Lung microvascular endothelial cell (primary cell): ENCODE measurements around the gene ARHGAP26. TPM values are rescaled to one million over a fixed set of nuclear protein-coding genes. Genes with fewer than 3 reads are reported as not detected.

Experiments
- DNase-seq, 2 donors: peaks; one replicate each; pipeline versions ENCODE4 v3.0.0 to v3.0.0-alpha.2; 2010; ENCODE audit warnings: low read depth in 2 of 2
- total RNA-seq: library from RNA; depleted of rRNA; stranded (reverse); fragments of >200 nt; gene quantifications from 2 replicates; pipeline ENCODE4 v1.2.1, GENCODE V29; 2014

Gene ARHGAP26
- total RNA-seq, 1 donor from 2014 or later: 34.5 TPM

DNA sequence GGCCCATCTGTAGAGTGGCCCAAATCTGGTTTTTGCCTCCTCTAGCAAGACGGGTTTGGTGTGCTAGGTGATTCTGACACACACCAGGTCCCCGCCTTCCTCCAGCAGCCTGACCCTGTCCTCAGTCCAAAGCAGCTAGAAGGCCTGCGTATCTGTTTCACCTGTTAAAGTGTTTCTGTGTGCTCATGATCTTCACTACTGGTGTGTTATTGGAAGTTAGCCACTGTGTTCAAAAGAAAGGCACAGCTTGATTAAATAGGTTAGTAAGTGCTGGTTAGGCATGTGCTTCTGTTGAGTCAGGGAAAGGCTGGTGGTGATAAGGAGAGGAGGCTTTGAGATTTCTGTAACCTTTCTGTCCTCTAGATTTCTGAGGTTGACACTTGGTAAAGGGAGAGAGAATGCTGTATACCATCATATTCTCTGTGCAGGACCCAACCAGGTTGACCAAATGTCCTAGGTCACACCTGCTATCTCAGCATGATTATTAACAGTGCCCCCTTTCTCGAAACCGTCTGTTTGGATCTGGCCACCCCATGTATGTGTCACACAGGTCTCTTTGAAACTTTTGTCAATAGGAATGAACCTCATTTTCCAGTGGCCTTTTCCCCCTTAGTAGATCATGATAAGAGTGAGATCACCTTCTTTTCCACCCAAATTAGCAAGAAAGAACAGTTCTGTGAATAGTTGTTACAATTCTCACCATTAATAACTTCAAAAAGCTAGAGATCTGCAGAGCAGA is 58.8 kb downstream of the ARHGAP26 start:
- no peak for DNase-seq

DNA sequence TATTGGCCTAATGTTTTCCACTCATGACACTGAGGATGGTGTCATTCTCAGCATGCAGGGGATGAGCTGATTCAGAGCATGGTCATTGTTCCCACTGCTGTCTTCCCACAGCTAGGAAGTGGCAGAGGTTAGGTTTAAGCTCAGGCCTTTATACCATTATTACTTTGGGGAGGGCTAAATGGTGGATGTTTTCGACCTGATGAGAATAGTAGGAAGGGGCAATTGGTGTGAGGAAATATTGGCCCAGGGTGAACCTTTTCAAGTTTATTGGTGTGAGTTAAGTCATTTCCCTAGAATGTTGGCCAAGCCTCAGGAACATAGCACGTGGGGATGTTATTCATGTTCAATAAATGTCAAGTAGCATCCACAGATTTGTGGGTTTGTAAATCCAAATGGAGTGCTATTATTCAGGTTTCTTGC is 59.6 kb downstream of the ARHGAP26 start:
- DNase-seq: peak; percentile 84 to 98

DNA sequence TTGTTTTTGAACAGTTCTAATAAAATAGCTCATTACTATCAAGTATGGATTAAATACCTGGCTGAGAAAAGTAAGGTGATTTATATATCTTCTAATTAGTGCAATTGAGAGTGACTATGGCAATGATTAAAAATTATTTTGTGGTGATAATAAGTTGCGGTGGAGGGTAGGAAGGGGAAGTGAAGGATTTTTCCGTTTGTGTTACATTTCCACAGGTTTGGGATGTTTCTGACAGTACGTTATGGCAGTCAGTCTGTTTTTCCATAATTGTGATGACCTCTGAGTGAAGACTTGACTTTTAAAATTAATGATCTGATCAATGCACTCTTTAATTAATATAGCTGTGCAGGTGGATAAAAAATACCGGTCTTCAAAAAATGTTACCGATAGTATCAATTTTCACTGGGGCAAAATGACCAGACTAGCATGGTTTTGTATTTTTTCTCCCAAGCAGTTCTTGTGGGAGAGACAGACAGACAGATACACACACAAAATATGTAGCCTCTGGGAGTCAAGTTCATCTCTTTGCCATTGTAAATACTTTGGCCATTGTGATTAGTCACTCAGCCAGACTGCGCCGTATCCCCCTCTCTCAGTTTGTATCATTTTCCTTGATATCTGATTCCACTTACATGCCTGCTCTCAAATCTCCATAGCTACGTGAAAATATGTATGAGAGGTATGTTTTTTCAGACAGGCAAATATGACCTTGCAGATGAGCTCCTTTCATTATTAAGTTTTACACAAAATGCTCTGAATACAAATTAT is 60.2 kb downstream of the ARHGAP26 start:
- peak; percentile 81 to 94 for DNase-seq

DNA sequence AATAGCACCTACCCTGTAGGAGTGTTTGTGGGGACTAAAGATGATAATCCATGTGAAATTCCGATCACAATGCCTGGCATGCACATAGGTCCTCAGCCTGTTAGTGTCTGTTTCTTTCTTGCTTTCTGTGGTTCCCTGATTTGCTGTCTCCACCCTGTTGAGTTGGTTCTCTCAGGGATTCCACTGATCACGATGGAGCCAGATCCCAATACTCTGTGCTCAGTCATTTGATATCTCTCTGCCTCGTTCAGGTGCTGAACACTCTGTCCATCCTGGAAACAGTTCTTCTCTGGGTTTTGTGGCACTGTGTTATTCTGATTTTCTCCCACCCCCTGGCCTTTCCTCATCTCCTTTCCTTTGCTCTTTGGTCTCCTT is 60.8 kb downstream of the ARHGAP26 start:
- no peak for DNase-seq

GRCh38 chr5:142832263-142832662 is 62.1 kb downstream of the ARHGAP26 start:
- DNase-seq: peak in 1 of 2 donors; percentile 43

DNA sequence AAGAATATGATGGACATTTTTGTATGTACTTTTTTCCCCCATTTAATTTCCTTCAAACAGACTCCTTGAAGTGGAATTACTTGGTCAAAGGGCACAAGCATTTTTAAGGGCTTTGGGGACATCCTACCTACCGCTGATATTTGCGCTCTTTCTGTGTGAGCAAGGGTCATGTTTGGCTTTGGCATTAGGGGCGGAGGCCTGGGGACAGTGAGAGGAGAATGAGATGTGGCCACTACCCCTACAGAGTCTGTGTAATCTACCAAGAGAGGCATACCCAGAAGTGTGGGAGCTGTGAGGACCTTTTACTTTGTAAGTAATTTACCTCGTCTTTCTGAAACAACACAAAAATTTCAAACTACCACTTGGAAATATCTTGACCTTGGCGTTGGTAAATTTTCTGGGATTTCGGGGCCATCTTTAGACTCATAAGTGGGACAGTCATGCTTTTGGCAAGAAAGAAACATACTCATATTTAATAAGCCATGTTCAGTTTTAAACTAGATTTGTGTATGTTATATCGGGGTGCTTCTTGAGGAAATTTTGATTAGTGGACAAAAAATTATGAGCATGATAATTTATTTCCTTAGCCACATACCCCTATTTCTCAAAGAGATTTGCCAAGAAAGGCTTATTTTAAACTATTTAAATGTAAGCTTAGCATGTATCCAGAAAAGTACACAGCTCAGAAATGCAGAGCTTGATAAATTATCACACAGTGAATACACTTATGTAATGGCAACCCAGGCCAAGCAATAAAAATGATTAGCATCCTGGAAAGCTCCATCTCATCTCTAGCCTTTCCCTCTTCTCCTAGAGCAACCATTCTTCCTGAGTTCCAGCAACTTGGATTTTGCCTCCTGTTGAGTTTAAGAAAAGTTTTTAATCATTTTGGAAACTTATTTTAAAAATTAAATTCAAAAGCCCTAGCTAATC is 63.6 kb downstream of the ARHGAP26 start:
- DNase-seq: no peak

DNA sequence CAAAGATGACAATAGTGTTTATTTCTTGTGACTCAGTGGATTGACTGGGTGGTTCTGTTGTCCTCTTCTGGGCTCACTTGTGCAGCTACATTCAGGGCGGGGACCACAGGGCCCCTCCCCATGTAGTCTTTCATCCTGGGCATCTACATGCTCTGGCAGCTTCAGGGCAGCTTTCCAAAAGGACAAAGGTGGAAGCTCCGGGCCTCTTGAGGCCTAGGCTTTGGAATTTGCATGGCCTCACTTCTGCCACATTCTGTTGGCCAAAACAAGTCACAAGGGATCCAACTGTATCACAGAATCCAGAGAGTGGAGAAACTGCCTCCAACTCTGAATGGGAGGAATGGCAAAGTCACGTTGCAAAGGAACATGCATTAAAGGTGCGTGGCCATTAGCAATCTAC is 64.3 kb downstream of the ARHGAP26 start:
- DNase-seq: no peak

GRCh38 chr5:142835540-142835939 is 65.4 kb downstream of the ARHGAP26 start:
- no peak for DNase-seq

DNA sequence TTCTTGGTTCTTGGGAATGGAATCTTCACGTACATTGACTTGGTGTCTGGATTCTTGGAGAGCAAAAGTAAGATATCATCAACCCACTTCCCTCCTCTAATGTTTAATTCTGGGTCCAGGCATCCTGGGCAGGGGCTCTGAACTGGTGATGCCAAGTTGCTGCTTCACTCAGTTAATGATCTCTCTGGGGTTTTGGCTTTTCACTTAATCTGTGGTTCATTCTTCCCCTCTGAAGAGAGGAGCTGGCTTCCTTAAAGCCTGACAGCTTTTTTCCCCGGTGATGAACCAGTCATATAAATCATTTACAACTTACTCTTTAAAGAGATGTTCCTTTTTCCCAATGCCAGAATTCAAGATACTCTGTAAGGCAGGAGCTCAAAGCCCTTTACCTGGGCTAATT is 65.9 kb downstream of the ARHGAP26 start:
- no peak for DNase-seq

GRCh38 chr5:142837081-142837725 is 67.0 kb downstream of the ARHGAP26 start:
- DNase-seq: no peak

- DNase-seq: no peak
These were observed 68.7 kb downstream of the ARHGAP26 start for GRCh38 chr5:142838845-142839244.

GRCh38 chr5:142839711-142840346 is 69.7 kb downstream of the ARHGAP26 start:
- no peak for DNase-seq

- DNase-seq: no peak
These were observed 70.4 kb downstream of the ARHGAP26 start for GRCh38 chr5:142840575-142840974.

DNA sequence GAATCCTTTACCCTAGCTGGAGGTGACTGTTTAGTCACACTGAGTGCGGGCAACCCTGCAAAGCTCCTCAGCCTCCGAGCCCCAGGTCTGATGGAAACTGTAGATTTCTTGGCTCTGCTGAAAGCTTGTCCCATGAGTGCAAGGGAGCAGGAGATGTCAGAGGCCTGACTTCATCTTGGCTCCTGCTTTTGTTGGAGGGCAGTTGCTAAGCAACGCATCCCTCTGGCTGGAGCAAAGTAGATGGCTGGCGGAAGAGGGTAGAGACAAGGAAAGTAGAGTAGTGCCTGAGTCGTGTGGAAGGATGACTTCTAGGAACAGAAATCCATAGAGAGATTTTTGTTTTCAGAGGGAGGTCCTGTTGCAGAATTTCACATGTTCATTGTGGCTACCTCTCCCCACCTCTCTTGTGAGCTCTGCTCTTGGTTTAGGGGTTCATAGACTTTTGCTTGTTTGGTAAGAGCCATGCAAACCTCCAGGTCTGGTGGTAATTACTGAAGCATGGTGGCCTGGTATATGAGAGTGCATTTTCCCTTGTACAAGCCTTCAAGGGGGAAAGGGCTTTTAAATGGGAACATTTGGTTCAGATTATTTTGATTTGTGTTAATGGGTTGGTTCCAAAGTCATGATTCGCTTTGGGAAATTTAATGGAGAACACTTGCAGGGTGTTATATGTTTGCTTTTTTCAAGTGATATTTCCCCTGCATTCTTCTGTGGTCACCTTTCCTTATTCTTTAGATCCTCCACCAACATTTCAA is 71.5 kb downstream of the ARHGAP26 start:
- peak in 1 of 2 donors; percentile 61 for DNase-seq

DNA sequence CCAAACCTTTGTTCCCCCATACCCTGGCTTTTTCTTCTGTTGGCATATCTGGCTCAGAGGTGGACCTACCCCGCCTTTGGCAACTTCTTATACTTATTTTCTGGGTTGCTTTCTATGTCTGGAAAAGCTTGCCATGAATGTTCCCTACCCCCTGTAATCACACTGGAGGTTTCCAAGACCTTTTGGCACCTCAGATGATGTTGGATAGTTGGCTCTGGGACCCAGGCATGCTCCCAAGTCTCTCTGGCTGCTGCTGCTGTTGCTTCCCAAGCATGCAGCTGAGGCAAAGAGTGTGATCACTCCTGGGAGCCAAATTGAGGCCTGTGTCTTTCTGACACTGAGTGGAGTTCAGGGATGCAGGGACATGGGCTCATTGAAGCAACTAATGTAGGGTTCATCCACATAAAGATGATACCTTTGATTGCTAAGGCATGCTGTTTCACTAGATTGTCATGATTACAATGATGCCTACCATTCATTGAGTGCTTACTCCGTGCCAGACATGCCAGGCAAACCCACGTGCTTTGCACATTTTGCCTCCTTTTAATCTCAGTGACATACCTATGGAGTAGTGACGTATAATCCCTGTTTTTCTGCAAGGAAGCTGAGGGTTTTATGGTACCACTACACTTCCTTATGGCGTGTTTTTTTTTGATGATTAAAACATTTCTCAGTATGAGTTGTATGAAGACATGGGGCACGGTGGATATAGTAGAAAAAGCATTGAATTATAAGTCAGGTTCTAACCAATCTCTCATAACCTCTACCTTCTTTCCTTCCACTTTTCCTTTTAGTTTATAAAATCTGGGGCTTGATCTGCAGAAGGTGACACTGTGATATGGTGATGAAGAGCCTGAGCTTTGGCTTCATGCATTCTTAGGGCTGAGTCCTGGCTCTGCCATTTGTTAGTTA is 73.1 kb downstream of the ARHGAP26 start:
- no peak for DNase-seq

GRCh38 chr5:142844866-142845265 is 74.7 kb downstream of the ARHGAP26 start:
- DNase-seq: no peak

DNA sequence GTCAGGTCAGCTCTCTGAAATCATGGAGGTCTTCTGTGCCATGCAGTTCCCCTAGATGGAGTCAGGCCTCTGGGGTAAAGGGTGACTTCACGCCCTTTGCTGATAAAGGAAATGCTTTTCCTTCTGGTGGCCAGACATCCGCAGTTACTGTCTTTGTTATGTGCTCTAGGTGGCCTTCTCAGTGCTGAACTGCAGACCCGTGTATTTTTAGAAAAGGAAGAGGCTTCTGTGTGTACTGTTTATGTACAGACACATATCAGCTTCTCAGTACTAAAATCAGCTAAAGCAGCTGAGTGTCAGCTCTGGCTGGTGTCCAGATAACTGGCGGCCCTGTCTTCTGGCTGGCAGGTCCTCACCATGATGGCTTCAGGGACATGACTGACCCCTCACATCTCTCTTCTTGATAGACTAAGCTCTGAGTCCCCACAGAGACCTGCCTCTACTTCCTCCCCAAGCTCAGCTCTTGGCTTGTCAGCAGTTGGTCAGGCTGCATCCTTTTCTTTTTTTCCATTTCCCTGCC is 75.3 kb downstream of the ARHGAP26 start:
- peak; percentile 48 to 56 for DNase-seq

DNA sequence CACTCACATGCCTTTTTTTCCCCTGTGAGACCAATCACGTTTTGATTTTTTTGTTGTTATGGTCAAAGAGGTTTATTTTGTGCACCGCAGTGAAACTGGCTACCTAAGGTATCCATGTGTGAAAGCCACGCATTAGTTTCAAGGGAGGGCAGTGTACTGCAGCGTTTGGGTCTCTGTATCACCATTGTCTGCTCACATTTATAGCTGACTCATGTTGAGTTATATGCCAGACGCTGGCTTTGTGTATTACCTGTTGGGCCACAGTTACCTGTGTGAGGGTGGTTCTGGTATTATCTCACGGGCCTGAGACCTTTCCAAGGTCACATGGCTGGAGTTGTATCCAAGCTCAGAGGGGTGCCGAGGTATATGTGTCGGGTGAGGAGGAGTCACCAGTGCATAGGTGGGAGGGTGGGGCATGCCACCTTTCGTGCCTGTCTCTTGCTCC is 75.8 kb downstream of the ARHGAP26 start:
- DNase-seq: no peak

DNA sequence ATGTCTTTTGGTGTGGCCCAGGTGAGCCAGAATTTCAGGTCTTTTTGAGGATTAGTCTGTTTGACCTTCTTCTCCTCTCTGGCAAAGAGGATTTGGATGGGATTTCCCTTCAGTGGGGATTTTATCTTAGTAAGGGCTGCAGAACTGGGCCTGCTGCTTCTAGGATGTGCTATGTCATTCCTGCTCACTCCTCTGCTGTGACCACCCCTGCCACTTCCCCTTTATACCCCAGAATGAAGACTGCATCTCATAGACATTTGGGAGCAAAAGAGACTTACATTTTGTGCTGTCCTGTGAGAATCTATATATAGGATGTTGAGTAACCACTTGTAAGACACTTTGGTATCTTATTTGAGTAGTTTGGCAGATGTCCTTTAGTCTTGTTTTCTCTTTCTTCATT is 76.2 kb downstream of the ARHGAP26 start:
- no peak for DNase-seq
